ENCODE results near the gene TCF12.

TCF12 gene

DNA sequence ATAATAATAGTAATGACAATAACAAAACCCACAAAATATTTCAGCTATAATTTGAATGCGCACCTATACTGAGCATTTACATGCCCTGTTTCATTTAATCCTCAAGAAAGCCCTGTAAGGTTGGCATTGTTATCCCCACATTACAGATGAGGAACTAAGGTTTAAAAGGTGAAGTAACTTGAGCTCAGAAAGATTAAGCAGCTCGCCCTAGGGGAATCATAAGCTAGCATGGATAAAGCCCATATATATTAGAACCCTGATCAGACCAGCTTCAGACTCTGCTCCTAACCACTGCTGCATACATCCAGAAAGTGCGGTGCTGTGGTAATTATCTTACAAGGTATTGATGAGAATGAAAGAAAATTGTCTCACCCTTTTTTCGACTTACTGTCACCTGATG, 316.7 kb downstream of the TCF12 start:
- no peak for DNase-seq (ENCODE audit: low read depth)
- TF ChIP-seq, protein P1, sequence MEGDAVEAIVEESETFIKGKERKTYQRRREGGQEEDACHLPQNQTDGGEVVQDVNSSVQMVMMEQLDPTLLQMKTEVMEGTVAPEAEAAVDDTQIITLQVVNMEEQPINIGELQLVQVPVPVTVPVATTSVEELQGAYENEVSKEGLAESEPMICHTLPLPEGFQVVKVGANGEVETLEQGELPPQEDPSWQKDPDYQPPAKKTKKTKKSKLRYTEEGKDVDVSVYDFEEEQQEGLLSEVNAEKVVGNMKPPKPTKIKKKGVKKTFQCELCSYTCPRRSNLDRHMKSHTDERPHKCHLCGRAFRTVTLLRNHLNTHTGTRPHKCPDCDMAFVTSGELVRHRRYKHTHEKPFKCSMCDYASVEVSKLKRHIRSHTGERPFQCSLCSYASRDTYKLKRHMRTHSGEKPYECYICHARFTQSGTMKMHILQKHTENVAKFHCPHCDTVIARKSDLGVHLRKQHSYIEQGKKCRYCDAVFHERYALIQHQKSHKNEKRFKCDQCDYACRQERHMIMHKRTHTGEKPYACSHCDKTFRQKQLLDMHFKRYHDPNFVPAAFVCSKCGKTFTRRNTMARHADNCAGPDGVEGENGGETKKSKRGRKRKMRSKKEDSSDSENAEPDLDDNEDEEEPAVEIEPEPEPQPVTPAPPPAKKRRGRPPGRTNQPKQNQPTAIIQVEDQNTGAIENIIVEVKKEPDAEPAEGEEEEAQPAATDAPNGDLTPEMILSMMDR (conservative IDR thresholded peaks at IDR 0.05; ENCODE audit: control insufficient read depth, insufficient read depth, low read depth, low read length): no peak

DNA sequence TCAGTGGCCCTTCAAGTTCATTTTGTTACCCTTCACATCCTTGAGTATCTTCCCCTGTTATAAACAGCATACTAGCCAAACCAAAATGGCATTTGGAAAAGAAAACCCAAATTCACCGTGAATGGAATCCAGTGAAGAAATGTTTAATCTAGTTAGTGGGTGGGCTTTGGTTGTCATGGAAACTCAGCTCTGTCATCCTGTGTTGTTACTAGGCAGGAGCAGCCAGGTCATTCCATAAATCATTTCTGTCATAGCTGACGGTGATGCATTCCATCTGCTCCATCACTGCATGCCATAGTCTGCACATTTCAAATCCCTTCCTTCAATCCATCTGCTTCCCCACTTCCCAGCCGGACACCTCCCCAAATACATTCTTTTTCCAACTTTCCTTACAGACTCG, 317.4 kb downstream of the TCF12 start:
- no peak overlapping the region for H3K4me3 ChIP-seq (ENCODE audit: control insufficient read depth, low read depth, low read length)
- peak; percentile 78 for DNase-seq (ENCODE audit: low read depth)
- TF ChIP-seq, protein P1 (conservative IDR thresholded peaks at IDR 0.05; ENCODE audit: control insufficient read depth, insufficient read depth, low read depth, low read length): no peak

More for the DNA sequence above, 316.7 kb downstream of the TCF12 start:
- no peak overlapping the region for H3K4me3 ChIP-seq (ENCODE audit: control insufficient read depth, low read depth, low read length)

DNA sequence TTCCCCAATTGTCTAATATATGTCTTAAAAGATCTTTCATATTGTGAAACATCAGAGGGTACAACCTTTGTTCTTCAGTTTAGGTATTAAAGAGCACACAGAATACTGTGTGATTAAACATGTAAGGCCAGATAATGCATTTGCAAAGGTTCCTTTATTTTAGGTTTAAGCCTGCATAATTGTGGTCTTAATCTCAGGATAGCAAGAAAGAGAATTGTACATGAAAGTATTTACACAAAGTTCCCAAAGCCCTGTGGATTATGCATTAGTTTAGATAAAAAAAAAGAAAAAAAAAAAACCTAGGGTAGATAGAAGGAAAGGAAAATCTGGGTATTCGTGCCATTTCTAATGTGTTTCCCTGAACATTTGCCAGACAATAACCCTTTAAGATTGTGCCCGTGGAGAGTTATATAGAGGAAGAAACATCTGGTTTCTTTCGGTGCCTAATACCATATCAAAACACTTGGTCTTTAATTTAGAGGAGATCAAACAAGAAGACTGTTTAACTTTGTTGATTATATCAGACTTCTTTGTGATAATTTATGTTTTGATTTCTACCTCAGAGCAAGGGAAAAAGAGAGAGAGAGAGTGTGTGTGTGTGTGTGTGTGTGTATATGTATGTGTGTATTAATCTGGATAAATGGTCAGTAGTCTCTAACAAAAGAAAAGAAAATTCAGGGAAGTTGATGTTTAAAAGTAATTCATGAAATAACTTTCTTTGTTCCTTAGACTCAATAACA, 318.3 kb downstream of the TCF12 start:
- no peak overlapping the region for H3K4me3 ChIP-seq (ENCODE audit: control insufficient read depth, low read depth, low read length)
- DNase-seq (ENCODE audit: low read depth): no peak

DNA sequence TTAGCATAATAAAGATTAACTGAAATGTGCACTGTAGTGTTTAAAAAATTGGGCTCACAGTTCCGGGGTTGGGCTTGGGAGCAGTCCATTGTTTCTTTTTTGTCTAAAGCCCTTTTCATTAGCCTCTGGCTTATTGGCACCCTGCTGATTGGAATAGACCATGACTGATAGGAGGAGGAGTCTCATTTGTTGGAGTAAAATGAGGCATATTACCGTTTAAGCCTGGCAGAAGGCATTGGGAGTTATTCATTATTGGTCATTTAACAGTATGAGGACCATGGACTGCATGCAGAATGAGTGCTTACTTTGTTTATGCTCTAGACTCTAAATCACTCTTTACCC, 318.8 kb downstream of the TCF12 start:
- H3K4me3 ChIP-seq (ENCODE audit: control insufficient read depth, low read depth, low read length): no peak overlapping the region
- TF ChIP-seq, protein P1 (conservative IDR thresholded peaks at IDR 0.05; ENCODE audit: control insufficient read depth, insufficient read depth, low read depth, low read length): no peak
- no peak for DNase-seq (ENCODE audit: low read depth)

More for the DNA sequence above, 318.3 kb downstream of the TCF12 start:
- TF ChIP-seq, protein P1 (conservative IDR thresholded peaks at IDR 0.05; ENCODE audit: control insufficient read depth, insufficient read depth, low read depth, low read length): no peak

DNA sequence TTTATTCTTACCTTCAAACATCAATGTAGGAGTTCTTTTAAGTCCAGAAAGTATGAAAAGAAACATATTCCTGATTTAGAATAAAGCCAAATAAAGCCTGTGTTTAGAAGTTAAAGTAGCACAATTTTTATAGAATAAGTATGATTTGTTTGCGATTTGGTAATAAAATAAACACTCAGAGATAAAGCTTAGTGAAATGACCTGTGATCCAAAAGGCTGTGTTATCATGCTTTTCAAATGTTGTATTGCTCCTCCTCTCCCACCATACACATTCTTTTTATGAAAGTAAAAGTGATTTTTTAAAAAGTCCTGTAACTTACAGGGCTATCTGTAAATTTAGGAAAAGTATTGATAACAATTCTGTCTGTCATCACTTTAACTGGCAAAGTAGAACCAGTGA, 319.2 kb downstream of the TCF12 start:
- H3K4me3 ChIP-seq (ENCODE audit: control insufficient read depth, low read depth, low read length): no peak overlapping the region
- TF ChIP-seq, protein P1 (conservative IDR thresholded peaks at IDR 0.05; ENCODE audit: control insufficient read depth, insufficient read depth, low read depth, low read length): no peak
- DNase-seq (ENCODE audit: low read depth): no peak

DNA sequence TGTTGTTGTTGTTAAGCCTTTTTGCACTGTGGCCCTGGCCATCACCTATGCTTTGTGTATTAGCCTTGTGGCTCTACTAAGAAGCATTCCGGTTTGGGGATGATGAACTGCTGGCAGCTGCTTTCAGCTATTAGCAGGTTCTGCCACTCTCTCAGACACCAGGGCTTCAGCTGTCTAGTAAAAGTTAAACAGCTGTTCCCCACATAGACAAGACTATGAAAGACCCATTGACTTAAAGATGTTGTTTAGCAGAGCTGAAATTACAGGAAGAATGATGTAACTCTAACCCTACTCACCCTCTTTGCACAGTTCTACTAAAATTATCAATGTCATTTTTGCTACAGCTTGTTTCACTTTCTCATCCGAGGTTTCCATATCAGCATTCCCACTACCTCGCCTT, 326.7 kb downstream of the TCF12 start:
- H3K4me3 ChIP-seq (ENCODE audit: control insufficient read depth, low read depth, low read length): no peak overlapping the region
- DNase-seq (ENCODE audit: low read depth): no peak
- TF ChIP-seq, protein P1 (conservative IDR thresholded peaks at IDR 0.05; ENCODE audit: control insufficient read depth, insufficient read depth, low read depth, low read length): no peak

All from fibroblast of mammary gland (primary cell).